ENCODE data around the gene PARVA. TPM values are rescaled to one million over a fixed set of nuclear protein-coding genes. Genes with fewer than 3 reads are reported as not detected.

Gene PARVA
- polyA plus RNA-seq, 1 donor from 2014 or later: not detected

GRCh38 chr11:12445001-12445400, 67.6 kb downstream of the PARVA start:
- H3K4me1 Mint-ChIP-seq: peaks cover 0 to 2% (median 0%) of the 10 kb centered on the region in 3 donors
- peaks cover 0 to 2% (median 0%) of the 10 kb centered on the region in 3 donors for H3K9me3 Mint-ChIP-seq
- H3K27ac Mint-ChIP-seq: no peak overlapping the region
- H3K27me3 Mint-ChIP-seq: peaks cover 2% of the 10 kb centered on the region
- H3K4me3 Mint-ChIP-seq: no peak overlapping the region
- H3K36me3 Mint-ChIP-seq: peaks cover 4% of the 10 kb centered on the region

GRCh38 chr11:12446863-12447262, 69.5 kb downstream of the PARVA start:
- peaks cover 0 to 2% (median 0%) of the 10 kb centered on the region in 3 donors for H3K9me3 Mint-ChIP-seq
- H3K27ac Mint-ChIP-seq: no peak overlapping the region
- H3K36me3 Mint-ChIP-seq: no peaks in the 10 kb centered on the region
- no peak overlapping the region for H3K4me3 Mint-ChIP-seq
- H3K27me3 Mint-ChIP-seq: peaks cover under 1% of the 10 kb centered on the region
- H3K4me1 Mint-ChIP-seq: peaks cover 0 to 2% (median 0%) of the 10 kb centered on the region in 3 donors

GRCh38 chr11:12448131-12448939, 71.0 kb downstream of the PARVA start:
- Mint-ChIP-seq H3K4me1 (peaks cover 0 to 2% (median 0%) of the 10 kb centered on the region in 3 donors), H3K9me3 (no peaks in the 10 kb centered on the region), H3K27me3 (no peaks in the 10 kb centered on the region), H3K36me3 (no peaks in the 10 kb centered on the region), H3K27ac (no peak overlapping the region), H3K4me3 (no peak overlapping the region)

- no peak overlapping the region for H3K4me3 Mint-ChIP-seq
- no peaks in the 10 kb centered on the region for H3K36me3 Mint-ChIP-seq
- no peaks in the 10 kb centered on the region for H3K4me1 Mint-ChIP-seq
- no peak overlapping the region for H3K27ac Mint-ChIP-seq
- H3K27me3 Mint-ChIP-seq: no peaks in the 10 kb centered on the region
- H3K9me3 Mint-ChIP-seq: no peaks in the 10 kb centered on the region
Measured at GRCh38 chr11:12449961-12450715, 72.8 kb downstream of the PARVA start.

- no peak overlapping the region for H3K4me3 Mint-ChIP-seq
- no peaks in the 10 kb centered on the region for H3K36me3 Mint-ChIP-seq
- H3K4me1 Mint-ChIP-seq: no peaks in the 10 kb centered on the region
- no peaks in the 10 kb centered on the region for H3K9me3 Mint-ChIP-seq
- no peak overlapping the region for H3K27ac Mint-ChIP-seq
- no peaks in the 10 kb centered on the region for H3K27me3 Mint-ChIP-seq
Measured at GRCh38 chr11:12451179-12451814, 73.9 kb downstream of the PARVA start.

- no peaks in the 10 kb centered on the region for H3K4me1 Mint-ChIP-seq
- peaks cover 3% of the 10 kb centered on the region for H3K27me3 Mint-ChIP-seq
- H3K27ac Mint-ChIP-seq: no peak overlapping the region
- no peak overlapping the region for H3K4me3 Mint-ChIP-seq
- no peaks in the 10 kb centered on the region for H3K36me3 Mint-ChIP-seq
- no peaks in the 10 kb centered on the region for H3K9me3 Mint-ChIP-seq
Measured at GRCh38 chr11:12453243-12453642, 75.9 kb downstream of the PARVA start.

- Mint-ChIP-seq H3K27ac (no peak overlapping the region), H3K9me3 (no peaks in the 10 kb centered on the region), H3K36me3 (no peaks in the 10 kb centered on the region), H3K4me3 (no peak overlapping the region), H3K4me1 (no peaks in the 10 kb centered on the region), H3K27me3 (peaks cover 5% of the 10 kb centered on the region)
Measured at GRCh38 chr11:12454782-12455181, 77.4 kb downstream of the PARVA start.

- Mint-ChIP-seq H3K9me3 (no peaks in the 10 kb centered on the region), H3K4me1 (no peaks in the 10 kb centered on the region), H3K27ac (no peak overlapping the region), H3K4me3 (no peak overlapping the region), H3K36me3 (no peaks in the 10 kb centered on the region), H3K27me3 (peaks cover 5% of the 10 kb centered on the region)
Measured at GRCh38 chr11:12455938-12456337, 78.6 kb downstream of the PARVA start.

- Mint-ChIP-seq H3K36me3 (no peaks in the 10 kb centered on the region), H3K9me3 (no peaks in the 10 kb centered on the region), H3K4me1 (no peaks in the 10 kb centered on the region), H3K27me3 (peaks cover 5% of the 10 kb centered on the region), H3K27ac (no peak overlapping the region), H3K4me3 (no peak overlapping the region)
Measured at GRCh38 chr11:12456651-12457579, 79.5 kb downstream of the PARVA start.

GRCh38 chr11:12458042-12458441, 80.7 kb downstream of the PARVA start:
- H3K4me1 Mint-ChIP-seq: no peaks in the 10 kb centered on the region
- no peaks in the 10 kb centered on the region for H3K9me3 Mint-ChIP-seq
- no peak overlapping the region for H3K27ac Mint-ChIP-seq
- peaks cover 5% of the 10 kb centered on the region for H3K27me3 Mint-ChIP-seq
- no peaks in the 10 kb centered on the region for H3K36me3 Mint-ChIP-seq
- no peak overlapping the region for H3K4me3 Mint-ChIP-seq

- H3K36me3 Mint-ChIP-seq: no peaks in the 10 kb centered on the region
- H3K9me3 Mint-ChIP-seq: peaks cover 0 to 7% (median 2%) of the 10 kb centered on the region in 3 donors
- peaks cover 5% of the 10 kb centered on the region for H3K27me3 Mint-ChIP-seq
- H3K4me1 Mint-ChIP-seq: no peaks in the 10 kb centered on the region
- H3K27ac Mint-ChIP-seq: no peak overlapping the region
- H3K4me3 Mint-ChIP-seq: no peak overlapping the region
Measured at GRCh38 chr11:12459374-12459773, 82.0 kb downstream of the PARVA start.

GRCh38 chr11:12459865-12460444, 82.6 kb downstream of the PARVA start:
- peaks cover 0 to 9% (median 3%) of the 10 kb centered on the region in 3 donors for H3K9me3 Mint-ChIP-seq
- no peaks in the 10 kb centered on the region for H3K4me1 Mint-ChIP-seq
- no peak overlapping the region for H3K4me3 Mint-ChIP-seq
- H3K27ac Mint-ChIP-seq: no peak overlapping the region
- H3K27me3 Mint-ChIP-seq: peaks cover 5% of the 10 kb centered on the region
- peaks cover 1% of the 10 kb centered on the region for H3K36me3 Mint-ChIP-seq

GRCh38 chr11:12460466-12460865, 83.1 kb downstream of the PARVA start:
- Mint-ChIP-seq H3K4me1 (no peaks in the 10 kb centered on the region), H3K27me3 (peaks cover 5% of the 10 kb centered on the region), H3K36me3 (peaks cover 3% of the 10 kb centered on the region)

GRCh38 chr11:12461516-12461915, 84.1 kb downstream of the PARVA start:
- Mint-ChIP-seq H3K36me3 (peaks cover 3% of the 10 kb centered on the region), H3K9me3 (peaks cover 3 to 9% (median 3%) of the 10 kb centered on the region in 3 donors), H3K27me3 (peaks cover 5% of the 10 kb centered on the region), H3K27ac (no peak overlapping the region), H3K4me3 (no peak overlapping the region), H3K4me1 (no peaks in the 10 kb centered on the region)

More at GRCh38 chr11:12460466-12460865, 83.1 kb downstream of the PARVA start:
- Mint-ChIP-seq H3K9me3 (peaks cover 0 to 9% (median 3%) of the 10 kb centered on the region in 3 donors), H3K4me3 (no peak overlapping the region), H3K27ac (no peak overlapping the region)
